ENCODE data around the gene ZNF423. TPM values are rescaled to one million over a fixed set of nuclear protein-coding genes. Genes with fewer than 3 reads are reported as not detected.

The ZNF423 gene
- total RNA-seq, 1 donor from 2014 or later = 49.8 TPM

DNA sequence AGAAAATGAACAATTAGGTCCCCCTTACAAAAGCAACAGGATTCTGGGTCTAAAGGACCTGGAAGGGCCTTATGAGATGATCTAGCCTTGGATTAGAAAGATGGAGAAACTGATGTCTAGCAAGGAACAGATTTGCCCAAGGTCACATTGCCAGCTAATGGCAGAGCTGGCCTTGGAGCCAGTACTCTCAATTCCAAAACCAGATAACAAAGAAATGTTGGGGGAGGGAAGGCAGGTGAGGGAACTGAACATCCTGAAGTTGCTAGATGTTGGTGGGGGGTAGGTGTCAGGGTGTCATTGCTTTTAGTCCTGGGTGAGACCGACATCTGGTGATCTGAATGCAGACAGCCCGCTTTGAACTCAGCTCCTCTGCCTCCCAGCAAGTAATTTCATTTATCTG, 11.3 kb upstream of the ZNF423 start:
- Mint-ChIP-seq H3K9me3 (ENCODE audit: low read depth) (no peaks in the 10 kb centered on the region), H3K27ac (no peak overlapping the region), H3K27me3 (peaks cover 13% of the 10 kb centered on the region), H3K36me3 (ENCODE audit: insufficient read depth) (no peaks in the 10 kb centered on the region), H3K4me1 (ENCODE audit: low read depth) (peaks cover 3% of the 10 kb centered on the region), H3K4me3 (ENCODE audit: low read depth) (no peak overlapping the region)
- no peak for TF ChIP-seq CTCF (IDR thresholded peaks at IDR 0.05; ENCODE audit: unreplicated experiment)
- no peak for DNase-seq (ENCODE audit: low spot score, unreplicated experiment)

GRCh38 chr16:49866595-49867071, 10.7 kb upstream of the ZNF423 start:
- Mint-ChIP-seq H3K4me1 (ENCODE audit: low read depth) (peaks cover 3% of the 10 kb centered on the region), H3K9me3 (ENCODE audit: low read depth) (no peaks in the 10 kb centered on the region), H3K27ac (no peak overlapping the region), H3K4me3 (ENCODE audit: low read depth) (no peak overlapping the region), H3K36me3 (ENCODE audit: insufficient read depth) (no peaks in the 10 kb centered on the region), H3K27me3 (peaks cover 14% of the 10 kb centered on the region)
- TF ChIP-seq CTCF (IDR thresholded peaks at IDR 0.05; ENCODE audit: unreplicated experiment) = no peak
- no peak for DNase-seq (ENCODE audit: low spot score, unreplicated experiment)

GRCh38 chr16:49862694-49863093, 6.8 kb upstream of the ZNF423 start:
- peaks cover 17% of the 10 kb centered on the region for H3K27me3 Mint-ChIP-seq
- TF ChIP-seq CTCF (IDR thresholded peaks at IDR 0.05; ENCODE audit: unreplicated experiment) = no peak
- DNase-seq (ENCODE audit: low spot score, unreplicated experiment) = no peak
- peaks cover 10% of the 10 kb centered on the region for H3K4me1 Mint-ChIP-seq (ENCODE audit: low read depth)
- H3K36me3 Mint-ChIP-seq (ENCODE audit: insufficient read depth) = no peaks in the 10 kb centered on the region
- H3K4me3 Mint-ChIP-seq (ENCODE audit: low read depth) = no peak overlapping the region
- H3K27ac Mint-ChIP-seq = no peak overlapping the region
- no peaks in the 10 kb centered on the region for H3K9me3 Mint-ChIP-seq (ENCODE audit: low read depth)

DNA sequence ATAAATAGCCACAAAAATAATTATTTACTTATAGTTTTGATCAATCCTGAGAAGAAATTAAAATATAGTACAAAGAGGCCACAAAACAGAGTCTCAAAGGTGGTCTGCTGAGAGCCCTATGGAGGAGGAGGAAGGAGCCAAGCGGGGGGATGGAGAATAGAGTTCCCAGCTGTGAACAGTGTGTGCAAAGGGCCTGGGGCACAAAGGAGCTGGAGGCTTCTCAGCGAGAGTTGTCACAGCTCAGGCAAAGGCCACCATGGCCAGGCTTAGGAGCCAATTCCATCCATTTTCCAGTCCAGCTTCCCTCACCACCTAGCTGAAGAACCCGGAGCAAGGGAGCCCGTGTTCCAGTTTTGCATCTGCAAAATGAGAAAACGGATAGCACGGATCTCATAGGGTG, 5.4 kb upstream of the ZNF423 start:
- TF ChIP-seq CTCF (IDR thresholded peaks at IDR 0.05; ENCODE audit: unreplicated experiment) = no peak
- Mint-ChIP-seq H3K4me1 (ENCODE audit: low read depth) (peaks cover 9% of the 10 kb centered on the region), H3K9me3 (ENCODE audit: low read depth) (no peaks in the 10 kb centered on the region), H3K4me3 (ENCODE audit: low read depth) (no peak overlapping the region), H3K36me3 (ENCODE audit: insufficient read depth) (no peaks in the 10 kb centered on the region), H3K27ac (no peak overlapping the region), H3K27me3 (peaks cover 12% of the 10 kb centered on the region)
- no peak for DNase-seq (ENCODE audit: low spot score, unreplicated experiment)

- no peaks in the 10 kb centered on the region for H3K36me3 Mint-ChIP-seq (ENCODE audit: insufficient read depth)
- no peaks in the 10 kb centered on the region for H3K9me3 Mint-ChIP-seq (ENCODE audit: low read depth)
- peaks cover 12% of the 10 kb centered on the region for H3K27me3 Mint-ChIP-seq
- no peak for DNase-seq (ENCODE audit: low spot score, unreplicated experiment)
- no peak overlapping the region for H3K4me3 Mint-ChIP-seq (ENCODE audit: low read depth)
- no peak for TF ChIP-seq CTCF (IDR thresholded peaks at IDR 0.05; ENCODE audit: unreplicated experiment)
- H3K4me1 Mint-ChIP-seq (ENCODE audit: low read depth) = peaks cover 9% of the 10 kb centered on the region
- no peak overlapping the region for H3K27ac Mint-ChIP-seq
Measured at GRCh38 chr16:49860593-49860992, 4.7 kb upstream of the ZNF423 start.
